Activated CD4-positive, alpha-beta T cell treated with anti-CD3 and anti-CD28 coated beads for 24 hours (primary cell): ENCODE measurements around the gene MAPKAPK5.
"Not testable (repeated sequence)": the region's sequence is repeated elsewhere in the genome, so short reads cannot be mapped to it uniquely, and the experiment has no call there.

Experiments used
- DNase-seq, 2 donors: peaks; one replicate each; pipeline ENCODE4 v3.0.0-alpha.2; 2020; ENCODE audit warnings: low read depth in 2 of 2

The MAPKAPK5 gene

DNA sequence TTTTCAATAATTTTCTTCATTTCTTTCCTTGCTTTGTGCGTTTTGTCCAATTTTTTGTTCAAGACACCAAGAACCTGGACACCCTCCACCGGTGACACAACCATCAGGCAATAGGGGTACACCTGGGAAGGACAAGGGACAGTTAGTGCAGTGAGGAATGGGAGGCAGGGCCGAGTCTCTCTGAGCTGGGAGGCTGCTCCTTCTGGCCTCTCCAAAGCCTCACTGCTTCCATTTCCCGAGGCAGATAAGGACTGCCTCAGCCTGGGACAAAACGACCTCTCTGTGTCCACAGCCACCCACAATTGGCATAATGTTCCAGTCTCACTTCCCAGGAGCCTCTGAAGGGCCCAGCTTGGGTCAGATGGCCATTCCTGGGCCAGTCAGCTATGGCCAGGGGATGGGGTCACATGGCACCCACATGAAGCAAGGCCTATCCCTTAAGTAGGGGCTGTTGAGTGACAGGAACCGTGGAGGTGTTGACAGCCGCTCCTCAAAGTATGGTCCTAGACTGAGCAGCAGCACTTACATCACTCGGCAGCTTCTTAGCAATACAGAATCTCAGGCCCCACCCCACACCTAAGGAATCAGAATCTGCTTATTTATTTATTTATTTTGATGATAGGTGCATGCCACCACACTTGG, 13.6 kb upstream of the MAPKAPK5 start:
- DNase-seq: no peak

DNA sequence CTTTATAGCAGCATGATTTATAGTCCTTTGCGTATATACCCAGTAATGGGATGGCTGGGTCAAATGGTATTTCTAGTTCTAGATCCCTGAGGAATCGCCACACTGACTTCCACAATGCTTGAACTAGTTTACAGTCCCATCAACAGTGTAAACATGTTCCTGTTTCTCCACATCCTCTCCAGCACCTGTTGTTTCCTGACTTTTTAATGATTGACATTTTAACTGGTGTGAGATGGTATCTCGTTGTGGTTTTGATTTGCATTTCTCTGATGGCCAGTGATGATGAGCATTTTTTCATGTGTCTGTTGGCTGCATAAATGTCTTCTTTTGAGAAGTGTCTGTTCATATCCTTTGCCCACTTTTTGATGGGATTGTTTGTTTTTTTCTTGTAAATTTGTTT, 12.4 kb upstream of the MAPKAPK5 start:
- not testable (repeated sequence) for DNase-seq

DNA sequence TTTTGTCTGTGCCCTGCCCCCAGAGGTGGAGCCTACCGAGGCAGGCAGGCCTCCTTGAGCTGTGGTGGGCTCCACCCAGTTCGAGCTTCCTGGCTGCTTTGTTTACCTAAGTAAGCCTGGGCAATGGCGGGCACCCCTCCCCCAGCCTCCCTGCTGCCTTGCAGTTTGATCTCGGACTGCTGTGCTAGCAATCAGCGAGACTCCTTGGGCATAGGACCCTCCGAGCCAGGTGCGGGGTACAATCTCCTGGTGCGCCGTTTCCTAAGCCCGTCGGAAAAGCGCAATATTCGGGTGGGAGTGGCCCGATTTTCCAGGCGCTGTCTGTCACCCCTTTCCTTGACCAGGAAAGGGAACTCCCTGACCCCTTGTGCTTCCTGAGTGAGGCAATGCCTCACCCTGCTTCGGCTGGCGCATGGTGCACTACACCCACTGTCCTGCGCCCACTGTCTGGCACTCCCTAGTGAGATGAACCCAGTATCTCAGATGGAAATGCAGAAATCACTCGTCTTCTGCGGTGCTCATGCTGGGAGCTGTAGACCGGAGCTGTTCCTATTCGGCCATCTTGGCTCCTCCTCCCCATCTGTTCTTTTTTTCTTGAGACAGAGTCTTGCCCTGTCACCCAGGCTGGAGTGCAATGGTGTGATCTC, 7.2 kb upstream of the MAPKAPK5 start:
- not testable (repeated sequence) for DNase-seq

DNA sequence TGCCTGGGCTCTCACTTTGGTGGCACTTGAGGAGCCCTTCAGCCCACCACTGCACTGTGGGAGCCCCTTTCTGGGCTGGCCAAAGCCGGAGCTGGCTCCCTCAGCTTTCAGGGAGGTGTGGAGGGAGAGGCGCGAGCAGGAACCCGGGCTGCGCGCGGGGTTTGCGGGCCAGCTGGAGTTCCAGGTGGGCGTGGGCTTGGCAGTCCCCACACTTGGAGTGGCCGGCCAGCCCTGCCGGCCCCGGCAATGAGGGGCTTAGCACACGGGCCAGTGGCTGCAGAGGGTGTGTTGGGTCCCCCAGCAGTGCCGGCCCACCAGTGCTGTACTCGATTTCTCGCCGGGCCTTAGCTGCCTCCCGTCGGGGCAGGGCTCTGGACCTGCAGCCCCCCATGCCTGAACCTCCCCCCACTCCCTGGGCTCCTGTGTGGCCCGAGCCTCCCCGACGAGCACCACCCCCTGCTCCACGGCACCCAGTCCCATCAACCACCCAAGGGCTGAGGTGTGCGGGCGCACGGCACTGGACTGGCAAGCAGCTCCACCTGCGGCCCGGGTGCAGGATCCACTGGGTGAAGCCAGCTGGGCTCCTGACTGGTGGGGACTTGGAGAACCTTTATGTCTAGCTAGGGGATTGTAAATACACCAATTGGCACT, 6.4 kb upstream of the MAPKAPK5 start:
- not testable (repeated sequence) for DNase-seq

DNA sequence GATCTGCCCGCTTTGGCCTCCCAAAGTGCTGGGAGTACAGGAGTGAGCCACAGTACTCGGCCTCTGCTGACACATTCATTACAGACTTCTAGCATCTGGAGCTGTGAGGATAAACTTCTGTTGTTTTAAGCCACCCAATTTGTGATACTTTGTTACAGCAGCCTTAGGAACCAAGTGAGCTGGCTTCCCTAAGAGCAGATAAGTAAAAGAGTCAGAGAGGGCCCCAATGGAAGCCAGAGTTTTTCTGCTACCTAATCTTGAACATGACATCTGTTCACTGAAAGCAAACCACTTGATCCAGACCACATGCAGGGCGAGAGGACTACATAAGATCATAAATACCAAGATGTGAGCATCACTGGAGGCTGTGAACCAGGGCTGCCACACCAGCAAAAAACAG, 3.7 kb upstream of the MAPKAPK5 start:
- DNase-seq: no peak

DNA sequence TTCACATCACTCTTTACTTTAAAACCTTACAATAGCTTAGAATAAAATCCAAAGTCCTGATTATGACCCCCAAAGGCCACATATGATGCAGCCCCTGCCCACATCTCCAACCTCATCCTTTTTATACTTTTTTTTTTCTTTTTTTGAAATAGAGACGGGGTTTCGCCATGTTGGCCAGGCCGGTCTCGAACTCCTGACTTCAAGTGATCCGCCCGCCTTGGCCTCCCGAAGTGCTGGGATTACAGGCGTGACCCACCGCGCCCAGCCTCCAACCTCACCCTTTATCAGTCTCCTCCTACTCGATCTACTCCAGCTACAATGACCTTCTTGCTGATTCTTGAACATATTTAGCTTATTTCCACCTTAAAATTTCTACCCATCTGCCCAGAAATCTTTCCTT, 1.2 kb upstream of the MAPKAPK5 start:
- no peak for DNase-seq

DNA sequence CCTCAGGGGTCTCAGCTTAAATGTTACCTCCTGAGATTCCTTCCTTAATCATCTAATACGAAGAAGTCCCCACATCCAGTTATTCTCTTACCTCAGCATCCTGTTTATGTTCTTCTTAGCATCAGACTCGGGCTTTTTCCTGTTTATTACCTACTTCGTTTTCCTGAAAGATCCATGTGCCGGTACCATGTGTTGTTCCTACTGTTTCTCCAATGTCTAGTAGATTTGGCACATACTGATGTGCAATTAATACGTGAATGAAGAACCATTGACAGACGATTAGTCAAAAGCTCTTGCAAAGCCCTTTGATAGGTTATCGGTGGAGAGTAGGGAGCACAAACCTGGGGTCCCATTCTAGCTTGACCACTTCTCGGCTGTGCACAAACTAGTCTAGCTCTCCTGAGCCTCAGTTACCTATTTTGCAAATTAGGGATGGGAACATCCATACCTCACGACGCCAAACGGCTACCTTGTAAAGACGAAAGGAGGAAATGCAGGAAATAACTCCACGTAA, 735 bp upstream of the MAPKAPK5 start:
- no peak for DNase-seq

DNA sequence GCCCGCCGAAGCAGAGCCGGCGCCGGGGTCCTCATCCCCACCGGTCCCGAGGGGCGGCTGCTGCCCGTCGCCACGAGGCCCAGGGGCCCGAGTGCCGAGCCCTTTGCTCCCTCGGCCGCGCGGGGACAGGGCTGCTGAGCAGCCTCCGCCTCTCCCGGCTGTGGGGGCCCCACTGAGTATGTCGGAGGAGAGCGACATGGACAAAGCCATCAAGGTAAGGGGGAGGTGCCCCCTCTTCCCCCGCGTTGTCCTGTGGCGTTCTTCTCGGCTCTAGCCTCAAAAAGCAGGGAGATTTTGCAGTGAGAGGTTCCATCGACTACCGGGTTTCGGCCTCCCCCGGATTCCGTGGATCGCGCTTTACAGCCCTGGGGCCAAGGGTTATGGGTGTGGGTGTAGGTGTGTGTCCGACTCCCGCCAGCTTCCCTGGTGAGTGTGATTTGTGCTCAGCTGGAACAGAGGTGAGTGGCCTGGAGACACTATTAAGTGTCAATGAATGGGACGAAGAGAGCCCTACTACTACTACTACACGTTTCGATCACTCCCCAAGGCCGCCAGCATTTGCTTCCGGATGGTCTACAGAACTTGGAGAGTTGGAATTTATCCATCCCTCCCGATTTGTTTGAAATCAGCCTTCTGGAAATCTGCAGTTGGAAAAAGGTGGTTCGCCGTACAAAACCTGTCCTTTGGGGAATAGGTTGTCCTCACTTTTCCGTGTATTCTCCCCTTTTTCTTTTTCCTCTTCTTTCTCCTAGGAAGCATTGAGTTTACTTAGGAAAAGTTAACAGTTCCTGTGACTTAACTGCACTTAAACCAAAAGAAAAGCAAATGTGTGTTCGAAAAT, 748 bp downstream of the MAPKAPK5 start:
- DNase-seq: peak in 1 of 2 donors; percentile 7

DNA sequence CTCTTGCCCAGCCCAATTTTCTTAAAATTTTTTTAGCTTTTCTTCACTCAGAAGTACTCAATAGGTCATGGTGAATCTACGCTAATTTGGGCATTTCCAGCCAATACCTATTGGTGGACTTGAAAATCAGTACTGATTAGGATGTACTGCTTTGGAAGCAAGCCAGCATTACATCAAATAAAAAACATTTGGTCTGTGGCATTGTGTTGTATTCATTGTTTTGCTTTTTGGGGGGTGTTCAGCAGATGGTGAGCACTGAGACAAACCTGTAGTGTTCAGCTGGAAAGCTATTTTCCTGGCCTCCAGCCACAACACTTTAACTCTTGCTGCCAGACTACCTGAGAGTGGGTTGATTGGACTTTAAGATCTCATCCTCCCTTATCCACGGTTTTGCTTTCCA, 4.0 kb downstream of the MAPKAPK5 start:
- no peak for DNase-seq

DNA sequence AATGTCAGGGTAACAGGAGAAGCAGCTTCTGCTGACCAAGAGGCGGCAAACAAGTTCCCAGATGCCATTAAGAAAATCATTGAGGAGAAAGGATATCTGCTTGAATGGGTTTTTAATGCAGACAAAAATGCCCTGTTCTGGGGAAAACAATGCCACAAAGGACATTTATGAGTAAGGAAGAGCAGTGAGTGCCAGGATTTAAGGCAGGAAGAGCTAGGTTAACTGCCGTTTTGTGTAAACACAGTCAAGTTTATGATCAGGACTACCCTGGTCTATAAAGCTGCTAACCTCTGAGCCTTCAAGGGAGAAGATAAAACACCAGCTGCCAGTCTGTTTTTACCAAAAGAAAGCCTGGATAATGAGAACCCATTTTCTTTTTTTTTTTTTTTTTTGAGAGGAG, 8.5 kb downstream of the MAPKAPK5 start:
- no peak for DNase-seq

DNA sequence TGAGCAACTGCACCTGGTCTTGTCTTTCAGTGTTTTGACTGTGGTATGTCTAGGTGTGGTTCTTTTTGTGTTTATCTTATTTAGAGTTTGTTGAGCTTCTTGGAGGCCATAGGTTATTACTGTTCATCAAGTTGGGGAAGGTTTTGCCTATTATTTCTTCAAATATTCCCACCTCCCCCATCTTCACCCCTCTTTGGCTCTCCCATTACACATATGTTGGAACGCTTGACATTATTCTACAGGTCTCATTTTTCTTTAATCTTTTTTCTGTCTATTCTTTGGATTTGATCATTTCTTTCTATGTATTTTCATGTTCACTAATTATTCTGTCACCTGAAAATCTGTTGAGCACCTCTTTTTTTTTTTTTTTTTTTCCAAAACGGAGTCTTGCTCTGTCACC, 16.2 kb downstream of the MAPKAPK5 start:
- no peak for DNase-seq

DNA sequence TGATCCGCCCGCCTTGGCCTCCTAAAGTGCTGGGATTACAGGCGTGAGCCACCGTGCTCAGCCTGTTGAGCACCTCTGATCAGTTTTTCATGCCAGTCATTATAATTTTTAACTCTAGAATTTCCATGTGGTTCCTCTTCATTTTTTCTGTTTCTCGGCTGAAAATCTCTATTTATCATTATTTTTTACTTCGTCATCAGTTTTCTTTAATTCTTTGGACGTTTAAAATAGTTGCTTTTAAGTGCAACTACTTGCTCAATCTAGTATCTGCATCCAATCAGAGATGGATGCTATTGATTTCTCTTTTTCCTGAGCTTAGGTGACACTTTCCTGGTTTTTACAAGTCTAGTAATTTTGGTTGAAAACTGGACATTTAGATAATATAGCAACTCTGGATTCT, 16.8 kb downstream of the MAPKAPK5 start:
- no peak for DNase-seq

DNA sequence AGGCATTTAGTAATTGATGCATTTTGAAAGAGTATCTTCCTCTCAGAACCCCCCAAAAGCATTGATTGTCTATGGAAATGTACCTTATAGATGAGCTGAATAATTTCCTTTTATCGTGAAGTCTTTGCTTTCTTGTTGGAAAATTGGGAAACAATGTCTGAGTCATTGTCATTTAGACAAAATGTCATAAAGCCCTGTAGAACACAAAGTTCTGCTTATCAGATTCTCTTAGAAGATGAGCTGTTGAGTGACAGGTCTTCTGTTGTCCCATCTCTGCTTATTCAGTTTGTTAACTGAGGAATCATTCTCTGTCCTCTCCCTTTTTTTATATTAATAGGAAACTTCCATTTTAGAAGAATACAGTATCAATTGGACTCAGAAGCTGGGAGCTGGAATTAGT, 22.9 kb downstream of the MAPKAPK5 start:
- no peak for DNase-seq

DNA sequence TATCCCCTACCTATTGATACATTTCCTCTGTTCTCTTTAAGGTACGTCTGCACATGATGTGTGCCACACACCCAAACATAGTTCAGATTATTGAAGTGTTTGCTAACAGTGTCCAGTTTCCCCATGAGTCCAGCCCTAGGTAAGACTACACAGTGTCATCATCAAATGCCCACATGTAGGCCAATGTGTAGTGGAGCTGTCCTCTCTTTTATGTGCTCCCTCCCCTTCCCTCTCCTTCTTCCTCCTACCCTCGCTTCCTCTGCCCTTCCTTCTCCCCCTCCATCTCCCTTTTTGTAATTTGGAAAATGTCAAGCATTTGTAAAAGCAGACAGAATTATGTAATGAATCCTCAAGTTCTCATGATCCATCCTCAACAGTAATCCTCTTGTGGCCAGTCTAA, 25.5 kb downstream of the MAPKAPK5 start:
- DNase-seq: no peak

DNA sequence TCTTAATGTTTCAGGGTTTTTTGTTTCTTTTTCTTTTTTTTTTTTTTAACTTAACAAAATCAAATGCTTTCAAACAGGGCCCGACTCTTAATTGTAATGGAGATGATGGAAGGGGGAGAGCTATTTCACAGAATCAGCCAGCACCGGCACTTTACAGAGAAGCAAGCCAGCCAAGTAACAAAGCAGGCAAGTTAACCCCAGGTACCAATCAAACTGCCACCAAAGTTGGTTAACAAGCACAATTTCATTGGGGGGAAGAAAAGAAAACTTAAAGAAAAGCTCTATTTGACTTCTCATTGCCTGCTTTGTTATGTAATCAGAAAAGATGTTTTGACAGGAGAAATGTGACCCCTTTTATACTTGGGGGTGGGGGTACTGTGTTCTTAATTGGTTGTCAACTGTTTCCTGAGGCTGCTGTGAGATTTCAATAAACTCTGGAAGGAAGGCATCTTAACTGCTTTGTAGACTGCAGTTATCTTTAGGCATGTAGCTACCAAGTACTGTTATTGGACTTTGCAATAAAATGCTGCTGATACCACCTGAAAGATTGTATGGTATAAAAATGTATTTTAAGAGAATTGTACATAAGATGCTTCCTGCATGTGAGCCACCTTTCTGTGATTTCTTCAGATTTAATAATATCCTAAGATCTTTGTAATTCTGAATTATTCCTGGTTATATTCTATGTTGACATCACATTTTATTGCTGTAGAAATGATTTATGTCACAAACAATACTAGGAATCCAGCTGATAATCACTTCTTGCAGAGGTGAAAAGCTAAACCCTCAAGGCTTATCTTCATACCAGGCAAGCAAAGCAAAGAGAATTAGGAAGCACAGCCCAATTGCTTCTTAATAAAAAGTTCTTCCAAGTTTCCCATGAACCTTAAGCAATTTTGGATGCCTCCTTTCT, 26.9 kb downstream of the MAPKAPK5 start:
- no peak for DNase-seq

DNA sequence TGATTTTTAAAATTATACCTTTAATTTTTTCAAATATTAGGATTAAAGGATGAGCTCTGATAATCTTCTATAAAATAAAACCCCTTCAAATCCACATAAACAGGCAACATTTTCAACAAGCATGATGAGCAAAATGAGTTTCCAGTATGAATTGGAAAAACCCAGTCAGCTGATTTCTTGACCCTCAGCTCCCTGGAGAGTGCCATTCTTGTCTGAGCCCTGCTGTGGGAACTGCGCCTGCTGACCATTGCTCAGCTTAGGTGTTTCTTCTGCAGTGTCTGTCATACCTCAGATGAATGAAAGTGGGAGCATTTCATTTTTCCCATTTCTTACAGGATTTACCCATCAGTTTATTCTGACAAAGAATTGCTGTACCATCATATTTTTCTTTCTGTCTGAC, 27.6 kb downstream of the MAPKAPK5 start:
- DNase-seq: no peak

DNA sequence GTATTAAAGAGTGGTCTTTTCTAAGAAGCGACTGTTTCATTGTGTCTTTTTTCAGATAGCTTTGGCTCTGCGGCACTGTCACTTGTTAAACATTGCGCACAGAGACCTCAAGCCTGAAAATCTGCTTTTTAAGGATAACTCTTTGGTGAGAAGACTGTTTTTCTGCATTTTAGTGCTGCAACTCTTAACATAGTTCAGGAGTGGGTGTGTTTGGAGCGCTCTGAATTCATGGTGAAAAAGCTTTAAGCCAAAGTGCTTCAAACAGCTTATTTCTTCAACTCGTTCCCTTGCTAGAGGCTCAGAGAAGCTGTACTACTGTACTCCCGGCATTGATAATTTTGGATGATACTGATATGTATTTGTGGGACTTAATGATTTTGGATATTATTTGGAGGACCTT, 28.2 kb downstream of the MAPKAPK5 start:
- DNase-seq: no peak

DNA sequence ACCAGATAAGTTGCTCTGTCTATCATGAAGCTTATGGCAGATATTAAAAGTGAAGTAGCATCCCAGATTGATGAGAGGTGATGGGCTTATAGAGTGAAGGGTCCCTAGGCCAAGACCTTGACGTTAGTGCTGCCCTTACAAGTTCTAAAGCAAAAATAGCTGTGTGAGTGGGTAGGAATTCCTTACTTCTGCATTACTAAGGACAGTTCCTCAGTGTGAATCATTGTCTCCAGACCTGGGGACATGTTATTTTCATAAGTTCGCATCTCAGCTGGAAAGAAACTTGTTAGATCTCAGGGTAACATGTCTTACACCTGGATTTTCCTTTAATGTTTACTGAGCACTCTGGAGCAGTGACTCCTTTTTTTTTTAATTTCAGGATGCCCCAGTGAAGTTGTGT, 28.7 kb downstream of the MAPKAPK5 start:
- DNase-seq: no peak

DNA sequence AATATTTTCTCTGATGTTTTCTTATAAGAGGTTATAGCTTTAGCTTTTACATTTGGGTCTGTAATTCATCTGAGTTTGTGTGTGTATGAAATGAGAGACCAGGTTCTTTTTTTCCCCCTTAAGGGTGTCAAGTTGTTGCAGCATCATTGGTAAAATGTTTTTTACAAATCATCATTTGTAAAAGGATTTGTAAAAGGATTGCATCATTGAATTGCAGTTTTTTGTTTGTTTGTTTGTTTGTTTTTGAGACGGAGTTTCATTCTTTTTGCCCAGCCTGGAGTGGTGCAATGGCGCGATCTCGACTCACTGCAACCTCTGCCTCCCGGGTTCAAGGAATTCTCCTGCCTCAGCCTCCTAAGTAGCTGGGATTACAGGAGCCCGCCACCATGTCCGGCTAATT, 31.1 kb downstream of the MAPKAPK5 start:
- DNase-seq: no peak

DNA sequence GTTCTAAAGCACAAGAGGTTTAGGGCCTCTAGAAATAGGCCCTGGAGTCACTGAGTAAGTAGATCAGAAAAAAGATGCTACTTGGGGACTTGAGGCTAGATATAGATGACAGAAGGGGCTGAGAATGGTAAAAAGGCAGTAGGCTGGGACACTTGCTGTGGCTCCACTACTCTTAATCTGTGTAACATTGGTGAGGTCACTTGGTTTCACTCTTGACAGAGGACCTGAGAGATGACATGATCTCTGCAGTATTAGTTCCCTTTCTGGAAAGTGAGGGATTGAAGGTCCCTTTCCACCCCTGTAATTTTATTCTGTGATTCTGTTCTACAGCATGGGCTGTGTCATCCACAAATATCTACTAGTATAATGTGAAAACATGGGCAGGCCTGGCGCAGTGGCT, 39.7 kb downstream of the MAPKAPK5 start:
- DNase-seq: no peak
